DMS114 treated with DMSO at 0.1 percent for 48 hours (cell line): Measurements from ENCODE around the gene PDE10A.

Experiments used
- DNase-seq: peaks from one replicate; lab custom pipeline; 2025; ENCODE audit not compliant: unreplicated experiment; lab: John Stamatoyannopoulos, UW

The PDE10A gene

GRCh38 chr6:165300422-165300936, 362.6 kb downstream of the PDE10A start:
- no peak for DNase-seq

- DNase-seq = no peak
Measured at GRCh38 chr6:165298875-165299274, 364.2 kb downstream of the PDE10A start.

- DNase-seq = no peak
Measured at GRCh38 chr6:165298402-165298801, 364.6 kb downstream of the PDE10A start.

- DNase-seq = no peak
Measured at GRCh38 chr6:165292657-165293056, 370.4 kb downstream of the PDE10A start.
